Peyer's patch (tissue), 4 donors: ENCODE data around the gene FABP7.

Experiments used
- CTCF ChIP-seq, 6 experiments: fragments of 450-650 bp in 4 of 6; fragments of 200-600 bp in 2 of 6; sonication (generic) in 1 of 6; IDR thresholded peaks; one replicate each; pipeline ENCODE4 v1.5.1; 2017 to 2019; ENCODE audit warnings: antibody characterized with exemption in 6 of 6, mild to moderate bottlenecking in 3 of 6, moderate library complexity in 1 of 6
- POLR2A ChIP-seq, 2 donors: fragments of 450-650 bp; IDR thresholded peaks; one replicate each; pipeline ENCODE4 v1.5.1; 2017; ENCODE audit warnings: antibody characterized with exemption in 2 of 2, mild to moderate bottlenecking in 2 of 2, moderate library complexity in 2 of 2

DNA sequence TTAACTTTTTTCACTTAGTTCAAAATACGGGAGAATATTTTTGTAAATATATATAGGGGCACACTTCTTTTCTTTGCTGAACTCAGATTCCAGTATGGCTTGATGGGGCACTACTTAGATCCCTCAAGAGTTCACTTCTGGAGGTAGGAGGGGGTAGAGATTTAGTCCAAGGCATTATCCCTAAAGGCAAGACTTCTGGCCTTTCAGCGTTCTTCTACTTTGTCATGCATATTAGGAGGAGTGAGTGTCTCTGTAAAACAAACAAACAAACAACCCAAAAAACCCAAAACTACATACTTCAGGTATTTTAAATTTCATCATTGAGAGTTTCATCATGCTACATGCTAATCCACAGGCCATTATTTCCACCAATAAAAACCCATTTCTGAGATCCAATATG is 41.6 kb downstream of the FABP7 start:
- TF ChIP-seq POLR2A (IDR thresholded peaks at IDR 0.05): no peak
- no peak for TF ChIP-seq CTCF (IDR thresholded peaks at IDR 0.05)
